Retinal pigment epithelial cell (primary cell): Measurements from ENCODE around the gene LCE2A.

Experiments
- DNase-seq: peaks from one replicate; pipeline ENCODE4 v3.0.0-alpha.2; 2010; ENCODE audit warnings: low read depth
- H3K4me3 ChIP-seq: 2 replicates; pipeline ENCODE4 v1.5.1; 2011; ENCODE audit warnings: mild to moderate bottlenecking, low read length, control low read depth, moderate library complexity
- TF ChIP-seq, protein P1 (sequence below): conservative IDR thresholded peaks from 2 replicates; pipeline ENCODE4 v1.5.1; 2011; ENCODE audit warnings: low read depth, low read length, control low read depth, inconsistent platforms

Gene LCE2A

GRCh38 chr1:152741656-152742055, 43.5 kb downstream of the LCE2A start:
- no peak for DNase-seq
- no peak overlapping the region for H3K4me3 ChIP-seq
- TF ChIP-seq, protein P1, sequence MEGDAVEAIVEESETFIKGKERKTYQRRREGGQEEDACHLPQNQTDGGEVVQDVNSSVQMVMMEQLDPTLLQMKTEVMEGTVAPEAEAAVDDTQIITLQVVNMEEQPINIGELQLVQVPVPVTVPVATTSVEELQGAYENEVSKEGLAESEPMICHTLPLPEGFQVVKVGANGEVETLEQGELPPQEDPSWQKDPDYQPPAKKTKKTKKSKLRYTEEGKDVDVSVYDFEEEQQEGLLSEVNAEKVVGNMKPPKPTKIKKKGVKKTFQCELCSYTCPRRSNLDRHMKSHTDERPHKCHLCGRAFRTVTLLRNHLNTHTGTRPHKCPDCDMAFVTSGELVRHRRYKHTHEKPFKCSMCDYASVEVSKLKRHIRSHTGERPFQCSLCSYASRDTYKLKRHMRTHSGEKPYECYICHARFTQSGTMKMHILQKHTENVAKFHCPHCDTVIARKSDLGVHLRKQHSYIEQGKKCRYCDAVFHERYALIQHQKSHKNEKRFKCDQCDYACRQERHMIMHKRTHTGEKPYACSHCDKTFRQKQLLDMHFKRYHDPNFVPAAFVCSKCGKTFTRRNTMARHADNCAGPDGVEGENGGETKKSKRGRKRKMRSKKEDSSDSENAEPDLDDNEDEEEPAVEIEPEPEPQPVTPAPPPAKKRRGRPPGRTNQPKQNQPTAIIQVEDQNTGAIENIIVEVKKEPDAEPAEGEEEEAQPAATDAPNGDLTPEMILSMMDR = no peak

DNA sequence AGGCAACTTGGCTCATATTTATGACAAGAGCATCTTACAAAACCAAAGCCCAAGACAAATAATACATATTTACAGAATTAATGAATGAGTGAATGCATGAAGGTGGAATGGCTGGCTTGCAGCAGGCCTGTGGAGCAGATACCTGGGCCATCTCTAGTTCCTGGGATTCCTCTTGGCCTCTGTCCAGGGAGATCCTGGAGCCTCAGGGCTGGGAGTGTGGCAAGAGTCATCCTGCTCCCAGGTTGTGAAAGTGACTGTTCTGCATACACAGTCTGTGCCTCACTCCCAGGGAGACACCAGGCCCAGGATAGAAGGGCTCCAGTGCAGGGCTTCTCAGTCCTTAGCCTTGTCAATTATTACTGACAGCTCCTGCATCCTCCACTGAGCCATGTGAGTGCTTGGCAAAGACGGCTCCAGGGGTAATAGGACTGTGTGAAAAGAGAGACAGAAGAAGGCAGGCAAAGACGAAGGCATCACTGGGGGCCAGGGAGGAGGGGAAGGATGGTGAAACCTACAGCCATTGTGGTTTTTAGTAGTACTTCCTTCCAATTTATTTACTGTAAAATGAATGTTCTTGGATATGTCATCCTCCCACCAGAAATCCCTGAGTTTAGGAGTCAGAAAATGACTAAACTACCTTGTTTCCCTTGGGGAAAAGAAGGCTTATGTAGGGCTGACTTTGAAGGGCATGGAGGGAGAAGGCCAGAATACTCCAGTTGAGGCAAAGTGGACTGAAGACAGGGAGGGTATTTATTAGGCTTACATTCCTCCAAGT, 45.4 kb downstream of the LCE2A start:
- no peak overlapping the region for H3K4me3 ChIP-seq
- no peak for DNase-seq
- TF ChIP-seq, protein P1 = no peak

GRCh38 chr1:152745289-152745704, 47.2 kb downstream of the LCE2A start:
- TF ChIP-seq, protein P1 = peak; percentile 21
- H3K4me3 ChIP-seq = no peak overlapping the region
- no peak for DNase-seq

DNA sequence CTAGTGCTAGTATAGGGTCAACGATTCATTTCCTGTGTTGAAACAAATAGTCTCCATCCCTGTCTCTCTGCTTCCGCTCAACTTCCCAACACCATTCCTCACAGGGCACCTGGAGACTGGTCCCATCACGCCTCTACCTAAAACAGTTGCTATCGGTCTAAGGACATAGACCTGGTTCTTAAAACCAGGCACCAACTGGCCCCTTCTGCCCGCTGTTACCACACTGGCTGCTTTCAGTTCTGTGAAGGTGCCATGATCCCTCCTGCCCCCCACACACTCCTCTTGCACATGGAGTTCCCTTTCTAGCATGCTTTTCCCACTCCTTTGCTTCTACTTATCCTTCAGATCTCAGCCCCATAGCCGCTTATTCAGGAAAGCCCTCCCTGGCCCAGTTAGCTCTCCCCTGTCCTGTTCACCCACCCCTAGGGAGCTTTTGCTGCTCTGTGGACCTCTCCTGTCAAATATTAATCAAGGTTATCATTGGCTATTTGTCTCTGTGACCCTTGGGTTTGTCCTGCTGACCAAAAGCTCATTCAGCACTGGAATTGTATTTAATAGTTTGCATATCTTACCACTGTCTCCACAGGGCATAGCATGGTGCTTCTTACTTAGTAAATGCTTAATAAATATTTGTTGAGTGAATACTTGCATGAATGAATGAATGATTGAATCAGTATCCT, 47.8 kb downstream of the LCE2A start:
- DNase-seq = no peak
- no peak overlapping the region for H3K4me3 ChIP-seq
- TF ChIP-seq, protein P1 = no peak

DNA sequence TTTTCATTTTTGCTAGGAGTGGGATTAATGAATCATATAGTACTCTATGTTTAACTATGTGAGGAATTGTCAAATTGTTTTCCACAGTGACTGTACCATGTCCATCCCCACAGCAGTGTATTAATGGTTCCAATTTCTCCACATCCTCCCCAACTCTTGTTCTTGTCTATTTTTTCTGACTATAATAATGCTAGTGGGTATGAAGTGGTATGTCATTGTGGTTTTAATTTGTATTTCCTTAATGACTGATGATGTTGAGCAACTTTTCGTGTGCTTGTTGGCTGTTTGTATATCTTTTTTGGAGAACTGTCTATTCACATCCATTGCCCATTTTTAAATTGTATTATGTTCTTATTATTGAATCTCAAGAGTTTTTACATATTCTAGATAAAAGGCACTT, 49.7 kb downstream of the LCE2A start:
- TF ChIP-seq, protein P1 = no peak
- no peak for DNase-seq
- no peak overlapping the region for H3K4me3 ChIP-seq
